ENCODE results near the gene NUP93.

Gene NUP93

DNA sequence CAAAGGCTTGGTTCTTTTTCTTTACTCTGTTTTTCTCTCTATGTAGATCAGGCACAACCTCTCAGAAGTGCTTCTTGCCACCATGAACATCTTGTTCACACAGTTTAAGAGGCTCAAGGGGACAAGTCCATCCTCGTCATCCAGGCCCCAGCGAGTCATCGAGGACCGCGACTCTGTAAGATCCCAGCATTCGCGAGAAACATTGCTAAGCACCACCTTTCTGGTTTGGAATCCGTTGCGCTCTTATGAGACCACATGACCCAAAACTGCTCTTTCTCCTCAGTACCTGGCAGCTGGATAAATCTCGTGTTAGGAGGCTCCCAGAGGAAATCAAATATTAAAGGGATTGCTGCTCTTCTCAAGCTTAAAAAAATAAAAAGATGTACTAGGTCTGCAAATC lies 111.7 kb downstream of the NUP93 start:
- TF ChIP-seq, protein P1, sequence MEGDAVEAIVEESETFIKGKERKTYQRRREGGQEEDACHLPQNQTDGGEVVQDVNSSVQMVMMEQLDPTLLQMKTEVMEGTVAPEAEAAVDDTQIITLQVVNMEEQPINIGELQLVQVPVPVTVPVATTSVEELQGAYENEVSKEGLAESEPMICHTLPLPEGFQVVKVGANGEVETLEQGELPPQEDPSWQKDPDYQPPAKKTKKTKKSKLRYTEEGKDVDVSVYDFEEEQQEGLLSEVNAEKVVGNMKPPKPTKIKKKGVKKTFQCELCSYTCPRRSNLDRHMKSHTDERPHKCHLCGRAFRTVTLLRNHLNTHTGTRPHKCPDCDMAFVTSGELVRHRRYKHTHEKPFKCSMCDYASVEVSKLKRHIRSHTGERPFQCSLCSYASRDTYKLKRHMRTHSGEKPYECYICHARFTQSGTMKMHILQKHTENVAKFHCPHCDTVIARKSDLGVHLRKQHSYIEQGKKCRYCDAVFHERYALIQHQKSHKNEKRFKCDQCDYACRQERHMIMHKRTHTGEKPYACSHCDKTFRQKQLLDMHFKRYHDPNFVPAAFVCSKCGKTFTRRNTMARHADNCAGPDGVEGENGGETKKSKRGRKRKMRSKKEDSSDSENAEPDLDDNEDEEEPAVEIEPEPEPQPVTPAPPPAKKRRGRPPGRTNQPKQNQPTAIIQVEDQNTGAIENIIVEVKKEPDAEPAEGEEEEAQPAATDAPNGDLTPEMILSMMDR (IDR thresholded peaks at IDR 0.05; ENCODE audit: low read depth, low read length): no peak
- DNase-seq (ENCODE audit: extremely low read depth, low read depth): no peak

DNA sequence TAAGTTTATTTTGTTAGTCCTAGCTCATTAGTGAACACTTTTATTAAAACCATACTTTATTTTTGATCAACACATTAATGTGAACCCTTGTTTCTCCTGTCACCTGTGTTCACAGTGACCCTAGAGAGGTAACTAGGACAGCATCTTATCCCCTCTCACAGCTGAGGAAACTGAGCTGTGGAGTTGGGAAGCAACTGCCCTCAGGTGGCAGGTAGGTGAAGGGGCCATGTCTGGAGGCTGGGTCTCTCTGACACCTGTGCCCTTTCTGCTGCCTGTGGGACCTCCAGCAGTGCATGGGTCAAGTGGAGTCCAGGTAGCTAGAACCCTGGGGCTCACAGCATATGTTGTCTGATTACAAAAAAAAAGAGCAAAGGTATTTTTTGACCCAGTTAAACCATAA lies 112.2 kb downstream of the NUP93 start:
- TF ChIP-seq, protein P1 (IDR thresholded peaks at IDR 0.05; ENCODE audit: low read depth, low read length): no peak

DNA sequence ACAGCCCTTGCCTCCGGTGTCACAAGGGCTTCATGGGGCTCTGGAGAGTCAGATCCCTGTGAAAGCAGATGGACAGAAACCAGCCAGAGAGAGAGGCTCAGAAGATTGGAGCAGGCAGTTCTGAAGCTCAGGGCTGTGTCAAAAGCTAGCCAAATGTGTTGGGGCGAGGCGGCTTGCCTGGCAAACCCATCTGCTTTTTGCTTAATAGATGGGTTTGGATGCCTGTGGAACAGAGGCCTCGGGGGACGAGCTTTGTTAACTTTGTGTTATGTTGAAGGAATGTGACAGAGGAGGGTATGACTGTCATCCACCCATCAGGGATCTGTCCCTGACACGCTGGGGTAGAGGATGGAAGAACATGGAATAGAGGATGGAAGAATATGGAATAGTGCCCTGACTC lies 114.1 kb downstream of the NUP93 start:
- TF ChIP-seq, protein P1 (IDR thresholded peaks at IDR 0.05; ENCODE audit: low read depth, low read length): no peak
- no peak for DNase-seq (ENCODE audit: extremely low read depth, low read depth)

More for the DNA sequence above, 112.2 kb downstream of the NUP93 start:
- DNase-seq (ENCODE audit: extremely low read depth, low read depth): no peak

DNA sequence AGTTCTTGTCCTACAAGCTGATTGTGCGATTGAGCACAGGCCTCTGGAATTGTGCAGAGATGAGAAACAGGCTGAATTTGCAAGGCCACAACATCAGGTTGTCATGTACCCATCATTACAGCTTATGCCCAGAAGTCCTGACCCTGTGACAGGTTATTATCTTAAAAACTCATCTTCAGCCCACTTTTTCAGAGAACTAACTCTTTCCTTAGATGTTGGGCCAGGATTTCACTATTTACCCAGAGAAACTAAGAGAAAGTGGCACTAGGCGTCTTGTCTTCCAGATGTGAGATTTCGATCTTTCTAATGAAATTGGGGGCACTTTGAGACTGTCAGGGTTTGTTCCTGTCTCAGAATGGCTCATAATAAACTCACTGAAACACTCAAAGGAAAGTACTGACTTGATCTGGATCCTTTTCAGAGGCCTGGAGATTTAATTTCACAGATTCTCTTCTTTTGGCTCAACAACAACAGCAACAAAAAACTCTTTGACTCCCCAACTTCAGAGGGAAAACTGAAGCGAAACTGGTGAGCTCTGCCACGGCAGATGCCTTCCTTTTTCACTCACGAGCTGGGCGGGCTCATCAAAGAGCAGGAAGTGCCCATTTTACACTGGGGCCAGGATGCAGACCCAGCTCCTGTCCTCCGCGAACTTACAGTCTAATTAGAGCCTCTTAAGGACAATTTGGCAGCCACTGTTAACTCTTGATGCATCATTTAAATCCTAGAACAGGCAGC lies 117.4 kb downstream of the NUP93 start:
- DNase-seq (ENCODE audit: extremely low read depth, low read depth): no peak
- TF ChIP-seq, protein P1 (IDR thresholded peaks at IDR 0.05; ENCODE audit: low read depth, low read length): no peak

DNA sequence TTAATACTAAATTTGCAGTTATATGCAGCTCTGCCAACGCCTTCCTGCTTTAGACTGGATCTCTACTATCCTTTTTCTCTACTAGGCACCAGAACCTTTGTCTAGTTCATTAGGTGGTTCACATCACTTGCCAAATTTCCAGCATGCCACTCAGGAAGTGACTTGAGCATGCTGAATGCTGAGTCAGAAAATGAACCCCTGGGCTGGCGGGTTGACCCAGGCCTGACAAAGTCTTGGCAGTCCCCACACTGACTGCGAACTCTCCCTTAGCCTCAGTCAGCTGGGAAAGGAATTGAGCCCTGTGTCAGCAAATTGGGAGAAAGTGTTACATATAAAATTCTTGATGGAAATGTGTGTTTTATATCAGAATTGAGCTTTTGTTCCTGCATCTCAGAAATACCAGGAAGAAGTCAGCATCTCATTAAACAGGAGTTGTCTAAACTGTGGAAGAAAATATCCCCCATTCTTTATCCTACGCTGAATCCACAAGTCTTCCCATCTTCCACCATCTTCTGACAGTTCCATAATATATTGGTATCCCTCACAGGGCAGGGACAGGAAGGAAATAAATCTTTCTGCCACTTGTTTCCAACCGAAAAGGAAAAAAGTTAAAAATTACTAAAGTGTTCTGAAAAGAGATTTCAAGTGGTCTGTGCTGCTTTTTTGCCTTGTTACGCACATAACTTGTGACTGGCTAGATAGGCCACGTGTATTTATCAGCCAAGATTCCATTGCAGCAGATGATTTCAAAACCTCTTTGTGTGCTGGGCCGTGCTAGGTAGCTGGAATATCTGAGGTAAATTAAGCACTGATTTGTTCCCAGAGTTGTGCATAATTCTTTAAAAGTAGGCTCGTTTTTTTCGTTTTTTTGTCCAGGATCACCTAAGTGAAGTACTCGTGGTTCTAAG lies 118.4 kb downstream of the NUP93 start:
- no peak for DNase-seq (ENCODE audit: extremely low read depth, low read depth)
- TF ChIP-seq, protein P1 (IDR thresholded peaks at IDR 0.05; ENCODE audit: low read depth, low read length): no peak

DNA sequence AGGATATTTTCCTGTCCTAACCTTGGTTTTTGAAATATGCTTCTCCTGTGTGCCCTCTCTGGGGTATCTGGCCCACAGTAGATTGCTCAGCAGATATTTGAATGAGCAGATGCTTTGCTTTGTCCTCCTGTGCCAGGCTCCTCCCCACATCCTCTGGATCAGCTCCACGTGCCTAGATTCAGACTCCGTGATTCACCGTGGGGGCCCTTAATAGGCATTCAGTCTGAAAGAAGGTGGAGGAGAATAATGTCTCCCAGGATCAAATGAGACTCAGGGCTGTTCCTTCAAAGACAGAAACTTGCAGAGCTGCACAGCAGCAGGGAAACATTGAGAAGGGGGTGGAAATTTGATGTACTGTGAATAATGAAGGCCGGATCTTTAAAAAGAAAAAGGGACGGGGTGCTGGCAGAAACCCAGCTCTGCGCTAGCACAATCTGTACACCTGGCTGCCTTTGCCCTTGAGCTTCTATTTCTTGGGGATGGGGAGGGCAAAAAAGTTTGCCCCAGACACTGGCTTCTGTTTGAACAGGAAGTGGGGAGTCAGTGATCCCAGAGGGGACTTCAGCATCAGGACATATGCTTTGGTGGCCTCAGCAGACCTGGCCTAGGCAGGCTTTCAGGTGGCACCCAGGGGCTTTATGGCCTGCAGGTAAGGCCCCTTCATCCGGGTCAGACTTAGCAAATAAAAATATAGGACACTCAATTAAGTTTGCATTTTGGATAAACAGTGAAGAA lies 119.2 kb downstream of the NUP93 start:
- TF ChIP-seq, protein P1 (IDR thresholded peaks at IDR 0.05; ENCODE audit: low read depth, low read length): no peak
- DNase-seq (ENCODE audit: extremely low read depth, low read depth): no peak

All from AG09319 (cell line).